ENCODE results near the gene TNFAIP8L2. TPM values are rescaled to one million over a fixed set of nuclear protein-coding genes. Genes with fewer than 3 reads are reported as not detected.

TNFAIP8L2 gene
- total RNA-seq, 1 experiment from 2014 or later: not detected

DNA sequence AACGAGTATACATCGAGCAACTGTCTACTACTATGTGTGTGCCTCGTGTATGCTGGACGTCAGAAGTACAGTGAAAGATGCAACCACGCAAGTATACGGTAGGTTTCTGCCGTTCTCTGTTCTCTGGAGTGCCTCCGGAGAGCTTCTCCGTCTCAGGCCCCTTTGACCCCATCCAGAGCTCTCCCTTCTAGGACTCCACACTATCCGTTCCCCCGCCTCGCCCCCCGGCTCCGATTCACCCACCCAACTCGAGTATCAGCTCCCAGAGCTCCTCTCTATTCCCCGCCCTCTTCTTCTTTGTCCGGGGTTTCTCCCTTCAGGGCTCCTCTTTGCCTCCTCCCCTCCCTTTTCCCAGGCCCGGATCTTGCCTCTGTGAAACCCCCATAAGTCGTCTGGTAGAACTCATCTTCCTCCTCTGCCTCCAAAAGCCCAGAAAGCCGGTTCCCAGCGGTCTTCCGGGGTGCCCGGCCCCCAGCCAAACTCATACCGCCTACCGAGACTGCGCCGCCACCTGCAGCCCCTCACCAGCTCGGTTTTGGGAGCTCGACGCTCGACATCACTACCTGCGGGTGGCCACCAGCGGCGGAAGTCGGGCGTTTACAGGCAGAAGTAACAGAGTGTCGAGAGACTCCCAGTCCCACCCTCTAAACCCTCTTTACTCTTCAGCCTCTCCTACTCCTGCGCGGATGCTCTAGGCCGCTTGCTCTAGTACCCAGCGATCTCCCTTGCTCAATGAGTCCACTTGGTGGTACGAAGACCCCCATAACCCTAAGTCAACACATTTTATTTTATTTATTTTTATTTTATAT is 33.4 kb downstream of the TNFAIP8L2 start, which contains the start of gene VPS72:
Gene VPS72 (minus strand): TSS at position 561 of the 809 bp plus-strand sequence. CDS start 76 bp downstream, at position 485.
- Histone ChIP-seq H3K4me3 (peak within 1 kb of the TSS; percentile 71), H2AFZ (peak within 1 kb of the TSS; percentile 75), H3K4me1 (replicated peaks; ENCODE audit: insufficient read depth) (peaks cover 26% of the 10 kb centered on the region), H3F3A (ENCODE audit: insufficient read depth, low read depth) (peaks cover 33% of the 10 kb centered on the region), H3K27ac (peak within 1 kb of the TSS; percentile 72), H3K79me2 (ENCODE audit: low read depth) (peaks cover 42% of the 10 kb centered on the region), H4K20me1 (ENCODE audit: insufficient read depth) (no peaks in the 10 kb centered on the region), H3K4me2 (peak within 1 kb of the TSS; percentile 83), H3K27me3 (ENCODE audit: insufficient read depth, low read depth) (no peaks in the 10 kb centered on the region), H3K36me3 (ENCODE audit: low read depth) (peaks cover 8% of the 10 kb centered on the region; the same call in 1 of the 2 replicates), H3K9me2 (ENCODE audit: insufficient read depth) (no peaks in the 10 kb centered on the region), H3K9me3 (ENCODE audit: insufficient read depth, low read depth) (no peaks in the 10 kb centered on the region)
- no TSS peak for BruUV-seq (replicated peaks)
- intact Hi-C loops (cut with micrococcal nuclease; ENCODE audit: unreplicated experiment): loop anchor here (10.0 kb wide), 2 partner anchors 355 to 845 kb away; partner anchors contain the start of genes S100A11 and TUFT1
- TF ChIP-seq EZH2 (IDR thresholded peaks at IDR 0.05; ENCODE audit: low read depth): no peak
- TF ChIP-seq, protein P1, sequence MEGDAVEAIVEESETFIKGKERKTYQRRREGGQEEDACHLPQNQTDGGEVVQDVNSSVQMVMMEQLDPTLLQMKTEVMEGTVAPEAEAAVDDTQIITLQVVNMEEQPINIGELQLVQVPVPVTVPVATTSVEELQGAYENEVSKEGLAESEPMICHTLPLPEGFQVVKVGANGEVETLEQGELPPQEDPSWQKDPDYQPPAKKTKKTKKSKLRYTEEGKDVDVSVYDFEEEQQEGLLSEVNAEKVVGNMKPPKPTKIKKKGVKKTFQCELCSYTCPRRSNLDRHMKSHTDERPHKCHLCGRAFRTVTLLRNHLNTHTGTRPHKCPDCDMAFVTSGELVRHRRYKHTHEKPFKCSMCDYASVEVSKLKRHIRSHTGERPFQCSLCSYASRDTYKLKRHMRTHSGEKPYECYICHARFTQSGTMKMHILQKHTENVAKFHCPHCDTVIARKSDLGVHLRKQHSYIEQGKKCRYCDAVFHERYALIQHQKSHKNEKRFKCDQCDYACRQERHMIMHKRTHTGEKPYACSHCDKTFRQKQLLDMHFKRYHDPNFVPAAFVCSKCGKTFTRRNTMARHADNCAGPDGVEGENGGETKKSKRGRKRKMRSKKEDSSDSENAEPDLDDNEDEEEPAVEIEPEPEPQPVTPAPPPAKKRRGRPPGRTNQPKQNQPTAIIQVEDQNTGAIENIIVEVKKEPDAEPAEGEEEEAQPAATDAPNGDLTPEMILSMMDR (conservative IDR thresholded peaks at IDR 0.05): no peak; the same call in 1 of the 2 replicates
- CTCF ChIA-PET: interaction anchor here (0.6 to 1.0 kb wide), 5 partner anchors 62 to 650 kb away, joined by 3 to 4 read pairs (median 3); partner anchors contain the start of gene C2CD4D
- peak; percentile 80 for DNase-seq
- POLR2A ChIA-PET (ENCODE audit: unreplicated experiment): interaction anchor here (0.6 to 1.3 kb wide), 5 partner anchors 14 to 622 kb away, joined by 3 to 10 read pairs (median 6); no protein-coding TSS in a partner anchor

DNA sequence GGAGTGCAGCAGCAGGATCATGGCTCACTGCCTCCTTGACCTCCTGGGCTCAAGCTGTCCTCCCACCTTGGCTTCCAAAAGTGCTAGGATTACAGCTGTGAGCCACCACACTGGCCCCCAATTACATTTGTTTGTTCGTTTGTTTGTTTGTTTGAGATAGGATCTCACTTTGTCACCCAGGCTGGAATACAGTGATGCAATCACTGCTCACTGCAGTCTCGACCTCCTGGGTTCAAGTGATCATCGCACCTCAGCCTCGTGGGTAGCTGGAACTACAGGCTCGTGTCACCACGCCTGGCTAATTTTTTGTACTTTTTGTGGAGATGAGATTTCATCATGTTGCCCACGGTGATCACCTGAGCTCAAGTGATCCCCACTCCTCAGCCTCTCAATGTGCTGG is 35.6 kb downstream of the TNFAIP8L2 start:
- no peak overlapping the region for H3K4me2 ChIP-seq
- TF ChIP-seq, protein P1 (conservative IDR thresholded peaks at IDR 0.05): no peak
- no peak for TF ChIP-seq EZH2 (IDR thresholded peaks at IDR 0.05; ENCODE audit: low read depth)
- no peak overlapping the region for H3K27ac ChIP-seq
- peaks cover 39% of the 10 kb centered on the region for H3K79me2 ChIP-seq (ENCODE audit: low read depth)
- no peak overlapping the region for H3K4me3 ChIP-seq
- peaks cover 47% of the 10 kb centered on the region for H3F3A ChIP-seq (ENCODE audit: insufficient read depth, low read depth)
- H2AFZ ChIP-seq: no peak overlapping the region
- H3K4me1 ChIP-seq (replicated peaks; ENCODE audit: insufficient read depth): peaks cover 30% of the 10 kb centered on the region
- no peak for DNase-seq
- POLR2A ChIA-PET (ENCODE audit: unreplicated experiment): no interaction called here
- intact Hi-C loops (cut with micrococcal nuclease; ENCODE audit: unreplicated experiment): loop anchor here (10.0 kb wide), 2 partner anchors 353 to 843 kb away; partner anchors contain the start of genes S100A11 and TUFT1
- no peaks in the 10 kb centered on the region for H3K27me3 ChIP-seq (ENCODE audit: insufficient read depth, low read depth)
- no peaks in the 10 kb centered on the region for H3K9me3 ChIP-seq (ENCODE audit: insufficient read depth, low read depth)
- no peaks in the 10 kb centered on the region for H3K36me3 ChIP-seq (ENCODE audit: low read depth)
- CTCF ChIA-PET: interaction anchor here (0.7 kb wide), 1 partner anchor 24 kb away, joined by 3 read pairs; no protein-coding TSS in a partner anchor
- H3K9me2 ChIP-seq (ENCODE audit: insufficient read depth): no peaks in the 10 kb centered on the region
- H4K20me1 ChIP-seq (ENCODE audit: insufficient read depth): no peaks in the 10 kb centered on the region
- BruUV-seq (replicated peaks): no TSS peak

GRCh38 chr1:151193304-151193703 is 36.9 kb downstream of the TNFAIP8L2 start:
- Histone ChIP-seq H3K27me3 (ENCODE audit: insufficient read depth, low read depth) (no peaks in the 10 kb centered on the region), H3F3A (ENCODE audit: insufficient read depth, low read depth) (peaks cover 59% of the 10 kb centered on the region), H2AFZ (no peak overlapping the region), H3K9me2 (ENCODE audit: insufficient read depth) (no peaks in the 10 kb centered on the region), H3K4me3 (no peak overlapping the region), H3K36me3 (ENCODE audit: low read depth) (no peaks in the 10 kb centered on the region), H3K4me1 (replicated peaks; ENCODE audit: insufficient read depth) (peaks cover 32% of the 10 kb centered on the region), H4K20me1 (ENCODE audit: insufficient read depth) (no peaks in the 10 kb centered on the region), H3K4me2 (no peak overlapping the region), H3K27ac (no peak overlapping the region), H3K79me2 (ENCODE audit: low read depth) (peaks cover 26% of the 10 kb centered on the region), H3K9me3 (ENCODE audit: insufficient read depth, low read depth) (no peaks in the 10 kb centered on the region)
- no peak for DNase-seq
- POLR2A ChIA-PET (ENCODE audit: unreplicated experiment): no interaction called here
- TF ChIP-seq, protein P1 (conservative IDR thresholded peaks at IDR 0.05): no peak
- no peak for TF ChIP-seq EZH2 (IDR thresholded peaks at IDR 0.05; ENCODE audit: low read depth)
- intact Hi-C loops (cut with micrococcal nuclease; ENCODE audit: unreplicated experiment): loop anchor here (10.0 kb wide), 2 partner anchors 351 to 841 kb away; partner anchors contain the start of genes S100A11 and TUFT1
- CTCF ChIA-PET: no interaction called here
- BruUV-seq (replicated peaks): no TSS peak
